GM18505 (cell line): Measurements from ENCODE around the gene KCNK1.

ENCODE experiments used
- ATAC-seq: cut with Tn5 transposase; IDR thresholded peaks from one replicate; pipeline ENCODE4 v1.9.1; 2021; ENCODE audit not compliant: unreplicated experiment
- POLR2A ChIP-seq: IDR thresholded peaks from 4 replicates; pipeline ENCODE4 v1.6.1; 2011; ENCODE audit warnings: borderline replicate concordance; ENCODE audit not compliant: insufficient read depth, insufficient read length; ENCODE audit errors: extremely low read depth

The KCNK1 gene

DNA sequence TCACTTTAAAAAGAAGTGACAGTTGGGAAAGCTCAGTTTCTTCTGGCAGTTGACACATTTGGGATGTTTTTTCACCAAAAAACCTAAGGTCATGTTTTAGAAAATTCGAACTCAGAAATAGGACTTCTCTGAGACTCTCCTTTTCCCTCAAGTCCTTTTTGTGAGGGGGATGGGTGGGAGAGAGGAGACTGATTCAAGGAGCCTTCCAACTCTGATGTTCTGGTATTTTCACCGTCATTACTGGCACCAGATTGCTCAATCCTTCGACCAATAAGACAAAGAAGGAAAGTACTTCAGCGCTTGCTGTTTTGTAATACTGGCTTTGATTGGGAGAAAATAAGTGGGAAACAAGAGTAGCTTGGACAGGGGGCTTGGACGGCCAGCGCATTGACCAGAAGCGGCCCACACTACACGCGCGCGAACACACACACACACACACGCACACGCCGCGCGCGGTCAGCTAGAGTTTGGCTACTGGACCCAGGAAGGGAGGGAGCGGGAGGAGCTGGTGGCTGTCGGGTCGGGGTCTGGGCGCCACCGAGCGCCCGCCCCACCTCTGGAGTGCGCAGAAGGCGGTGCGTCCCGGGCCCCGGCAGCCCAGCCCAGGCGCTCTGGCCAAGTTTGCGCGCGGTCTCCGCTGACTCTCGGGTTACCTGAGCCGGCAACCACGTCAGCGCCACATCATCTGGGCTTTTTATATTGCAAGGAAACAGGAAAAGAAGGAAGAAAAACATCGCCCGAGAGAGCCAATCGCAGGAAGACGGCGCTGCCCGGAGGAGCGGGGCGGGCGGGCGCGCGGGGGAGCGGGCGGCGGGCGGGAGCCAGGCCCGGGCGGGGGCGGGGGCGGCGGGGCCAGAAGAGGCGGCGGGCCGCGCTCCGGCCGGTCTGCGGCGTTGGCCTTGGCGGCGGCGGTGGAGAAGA lies at the start of gene KCNK1:
Gene KCNK1, plus strand, starts transcription at position 855 of the 921 bp plus-strand sequence. Its CDS starts 66 bp downstream, at position 921.
- no peak for ATAC-seq
- no peak for TF ChIP-seq POLR2A

DNA sequence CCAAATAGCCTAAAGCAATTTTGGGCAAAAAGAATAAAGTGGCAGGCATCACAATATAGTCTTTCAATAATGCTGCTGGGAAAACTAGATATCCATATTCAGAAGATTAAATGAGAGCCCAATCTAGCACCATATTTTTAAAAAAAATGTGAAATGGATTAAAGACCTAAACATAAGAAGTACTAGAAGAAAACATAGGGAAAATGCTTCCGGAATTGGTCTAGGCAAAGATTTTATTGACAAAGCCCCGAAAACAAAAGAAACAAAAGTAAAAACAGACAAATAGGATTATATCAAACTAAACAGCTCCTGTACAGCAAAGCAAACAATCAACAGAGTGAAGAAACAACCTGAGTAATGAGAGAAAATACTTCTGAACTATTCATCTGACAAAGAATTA lies 48.6 kb upstream of the KCNK1 start:
- TF ChIP-seq POLR2A, result no peak
- ATAC-seq, result no peak

DNA sequence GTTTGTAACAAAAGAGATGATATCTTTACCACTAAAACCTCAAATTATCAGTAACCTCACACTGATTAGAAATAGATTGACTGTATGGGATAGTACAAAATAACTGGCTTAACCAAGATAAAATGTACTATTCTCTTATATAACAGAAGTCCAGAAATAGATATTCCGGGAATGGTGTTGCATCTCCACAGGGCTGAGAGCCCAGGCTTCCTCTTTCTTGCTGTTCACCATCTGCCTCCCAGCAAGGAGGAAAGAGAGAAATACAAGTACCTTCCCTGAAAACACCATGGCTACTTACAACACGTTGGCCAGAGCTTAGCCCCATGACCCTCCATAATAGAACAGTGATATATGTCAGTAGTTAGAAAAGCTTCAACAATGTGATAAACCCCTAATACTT lies 47.0 kb upstream of the KCNK1 start:
- ATAC-seq, result no peak
- TF ChIP-seq POLR2A, result no peak

DNA sequence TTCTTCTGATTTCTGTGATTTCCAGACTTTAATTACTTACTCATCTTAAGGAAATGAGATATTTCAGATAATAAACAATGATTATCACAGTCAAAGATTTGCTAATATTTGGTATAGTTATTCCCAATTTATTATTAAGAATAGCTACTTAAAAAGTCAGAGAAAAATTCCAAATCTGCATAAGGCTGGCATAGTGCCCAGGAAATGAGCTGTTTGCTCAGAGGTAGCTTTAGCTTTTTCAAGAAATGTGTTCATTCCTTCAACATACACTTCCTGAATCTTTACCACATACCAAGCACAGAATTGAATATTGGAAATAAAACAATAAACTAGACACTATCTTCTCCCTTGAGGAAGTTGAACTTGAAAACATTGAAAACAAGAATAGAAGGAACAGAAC lies 44.3 kb upstream of the KCNK1 start:
- no peak for ATAC-seq
- no peak for TF ChIP-seq POLR2A

GRCh38 chr1:233570216-233570615 lies 43.7 kb upstream of the KCNK1 start:
- no peak for TF ChIP-seq POLR2A
- no peak for ATAC-seq

- no peak for TF ChIP-seq POLR2A
- no peak for ATAC-seq
These were observed 43.2 kb upstream of the KCNK1 start for GRCh38 chr1:233570706-233571105.

DNA sequence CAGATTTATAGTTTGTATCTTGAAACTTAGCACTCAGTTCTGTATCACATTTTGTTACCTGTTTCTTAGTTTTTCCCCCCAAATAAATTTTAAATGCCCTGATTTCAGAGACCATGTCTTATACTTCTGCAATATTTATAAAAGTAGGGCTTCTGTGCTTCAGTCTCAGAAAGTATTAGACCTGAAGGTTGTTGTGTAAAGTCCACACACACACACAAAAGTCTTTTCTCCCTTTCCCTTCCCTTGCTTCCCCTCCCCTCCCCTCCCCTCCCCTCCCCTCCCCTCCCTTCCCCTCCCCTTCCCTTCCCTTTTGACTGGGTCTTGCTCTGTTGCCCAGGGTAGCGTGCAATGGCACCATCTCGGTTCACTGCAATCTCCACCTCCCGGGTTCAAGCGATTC lies 41.0 kb upstream of the KCNK1 start:
- no peak for ATAC-seq
- no peak for TF ChIP-seq POLR2A

GRCh38 chr1:233575450-233575849 lies 38.5 kb upstream of the KCNK1 start:
- ATAC-seq, result no peak
- TF ChIP-seq POLR2A, result no peak

GRCh38 chr1:233582439-233582838 lies 31.5 kb upstream of the KCNK1 start:
- no peak for TF ChIP-seq POLR2A
- ATAC-seq, result no peak

DNA sequence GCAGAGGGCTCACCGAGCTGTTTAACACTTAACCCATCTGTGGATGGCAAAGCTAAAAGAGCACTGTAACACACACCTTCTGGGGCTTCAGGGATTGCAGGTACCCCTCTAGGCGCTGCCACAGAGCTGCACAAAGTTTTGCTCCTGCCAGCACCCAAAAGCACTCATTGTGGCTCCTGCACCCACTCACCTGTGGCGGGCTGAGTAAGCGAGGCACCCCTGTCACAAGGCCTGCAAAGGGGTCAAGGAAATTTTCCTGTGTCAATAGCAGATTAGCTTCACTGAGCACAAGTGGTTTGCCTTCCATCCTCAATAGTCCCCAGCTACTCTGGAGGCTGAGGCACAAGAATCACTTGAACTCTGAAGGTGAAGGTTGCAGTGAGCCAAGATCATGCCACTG lies 29.5 kb upstream of the KCNK1 start:
- no peak for TF ChIP-seq POLR2A
- no peak for ATAC-seq

DNA sequence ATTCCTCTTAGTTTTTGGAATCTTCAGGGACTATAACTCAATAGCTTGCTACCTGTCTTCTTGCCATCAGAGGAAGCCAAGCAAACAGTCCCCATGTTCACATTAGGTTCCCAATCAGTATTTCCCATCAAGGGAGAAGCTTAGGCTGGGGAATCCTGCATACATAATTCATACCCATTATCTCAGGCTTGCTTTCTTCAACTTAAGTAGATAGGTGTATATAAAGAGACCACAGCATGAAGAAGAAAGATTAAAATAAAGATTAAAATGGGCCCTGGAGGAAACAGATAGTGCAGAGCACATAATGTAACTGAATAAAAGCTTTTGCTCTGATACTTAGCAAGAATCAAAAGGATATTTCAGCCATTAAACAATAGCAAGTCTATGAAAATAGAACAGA lies 29.0 kb upstream of the KCNK1 start:
- TF ChIP-seq POLR2A, result no peak
- no peak for ATAC-seq

- no peak for ATAC-seq
- TF ChIP-seq POLR2A, result no peak
These were observed 27.6 kb upstream of the KCNK1 start for GRCh38 chr1:233586301-233586700.

DNA sequence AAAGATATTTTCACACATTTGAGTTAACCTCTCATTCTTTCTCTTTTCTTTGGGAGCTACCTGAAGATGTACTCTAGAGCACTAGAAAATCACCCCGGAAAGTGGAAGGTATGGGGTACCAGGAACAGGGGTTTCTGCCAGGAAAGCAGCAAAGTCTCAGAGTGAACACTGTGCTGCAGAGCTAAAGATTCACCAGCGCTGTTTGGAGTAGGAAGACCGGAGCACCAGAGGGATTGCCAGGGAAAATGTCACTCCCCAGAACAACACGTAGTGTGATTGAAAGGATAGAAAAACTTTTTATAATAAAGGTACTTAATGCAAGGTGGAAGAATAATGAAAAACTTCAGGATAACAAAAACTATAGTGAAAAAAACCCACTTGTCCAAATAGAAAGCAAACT lies 26.7 kb upstream of the KCNK1 start:
- no peak for TF ChIP-seq POLR2A
- ATAC-seq, result no peak
